GM19372 (cell line): ENCODE data around the gene OOSP1.
"Not testable (repeated sequence)": the region's sequence is repeated elsewhere in the genome, so short reads cannot be mapped to it uniquely, and the experiment has no call there.

Experiments
- ATAC-seq: cut with Tn5 transposase; IDR thresholded peaks from one replicate; pipeline ENCODE4 v1.9.1; 2021; ENCODE audit warnings: mild to moderate bottlenecking, low read depth, moderate library complexity; ENCODE audit not compliant: unreplicated experiment

OOSP1 gene

GRCh38 chr11:59938132-59938531 lies at the start of gene OOSP1:
Gene OOSP1 (plus strand): TSS chr11:59938432. CDS start chr11:59938455, 23 bp downstream.
- ATAC-seq = no peak

- ATAC-seq = no peak
Observed at GRCh38 chr11:59891781-59892181, 46.5 kb upstream of the OOSP1 start.

- no peak for ATAC-seq
Observed at GRCh38 chr11:59894616-59895015, 43.6 kb upstream of the OOSP1 start.

- ATAC-seq = no peak
Observed at GRCh38 chr11:59898046-59898445, 40.2 kb upstream of the OOSP1 start.

- ATAC-seq = no peak
Observed at GRCh38 chr11:59898650-59899049, 39.6 kb upstream of the OOSP1 start.

- no peak for ATAC-seq
Observed at GRCh38 chr11:59899532-59899931, 38.7 kb upstream of the OOSP1 start.

GRCh38 chr11:59900366-59901126 lies 37.7 kb upstream of the OOSP1 start:
- no peak for ATAC-seq

GRCh38 chr11:59901306-59901705 lies 36.9 kb upstream of the OOSP1 start:
- no peak for ATAC-seq

- ATAC-seq = not testable (repeated sequence)
Observed at GRCh38 chr11:59903569-59903968, 34.7 kb upstream of the OOSP1 start.

GRCh38 chr11:59918480-59918879 lies 19.8 kb upstream of the OOSP1 start:
- no peak for ATAC-seq

- ATAC-seq = no peak
Observed at GRCh38 chr11:59918987-59919589, 19.1 kb upstream of the OOSP1 start.

- ATAC-seq = no peak
Observed at GRCh38 chr11:59923813-59924212, 14.4 kb upstream of the OOSP1 start.

GRCh38 chr11:59931688-59932087 lies 6.5 kb upstream of the OOSP1 start:
- no peak for ATAC-seq

- no peak for ATAC-seq
Observed at GRCh38 chr11:59938718-59939117, 486 bp downstream of the OOSP1 start.

- ATAC-seq = no peak
Observed at GRCh38 chr11:59939482-59939881, 1.2 kb downstream of the OOSP1 start.

GRCh38 chr11:59941091-59941490 lies 2.9 kb downstream of the OOSP1 start:
- ATAC-seq = no peak

GRCh38 chr11:59943997-59944714 lies 5.9 kb downstream of the OOSP1 start:
- no peak for ATAC-seq

- no peak for ATAC-seq
Observed at GRCh38 chr11:59944720-59945119, 6.5 kb downstream of the OOSP1 start.

- ATAC-seq = no peak
Observed at GRCh38 chr11:59953463-59954218, 15.4 kb downstream of the OOSP1 start.

GRCh38 chr11:59954219-59954847 lies 16.1 kb downstream of the OOSP1 start:
- no peak for ATAC-seq
